HFF-Myc (cell line): ENCODE data around the gene ASB18.

Experiments
- DNase-seq: peaks from one replicate; pipeline ENCODE4 v3.0.0-alpha.2; 2011; ENCODE audit warnings: low read depth; ENCODE audit errors: extremely low read depth
- H3K4me3 ChIP-seq: replicated peaks from 2 replicates; pipeline ENCODE4 v1.5.1; 2011; ENCODE audit warnings: low read depth, mild to moderate bottlenecking, control low read depth, low read length
- TF ChIP-seq, protein P1 (sequence below): IDR thresholded peaks from 2 replicates; pipeline ENCODE4 v1.5.1; 2012; ENCODE audit warnings: mild to moderate bottlenecking, low read depth, low read length, control low read depth; ENCODE audit errors: missing control alignments

The ASB18 gene

DNA sequence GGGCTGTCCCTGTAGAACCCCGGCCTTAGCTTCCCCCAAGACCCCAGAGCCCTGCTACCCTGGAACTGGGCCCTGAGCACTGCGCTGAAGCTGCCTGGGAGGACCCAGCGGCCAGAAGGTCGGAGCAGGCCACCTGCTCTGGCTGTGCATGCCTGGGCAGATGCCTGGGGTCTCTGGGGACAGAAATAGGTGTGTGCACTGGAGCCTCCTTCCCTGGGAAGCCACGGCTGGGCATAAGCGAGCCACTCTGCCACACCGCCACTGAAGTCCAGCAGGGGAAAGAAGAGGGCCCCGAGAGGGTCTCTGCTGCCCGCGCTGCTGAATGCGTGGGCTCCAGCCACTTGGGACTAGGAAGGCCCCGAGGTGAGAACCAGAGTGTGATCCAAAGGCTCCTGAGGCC, 102.7 kb downstream of the ASB18 start:
- no peak overlapping the region for H3K4me3 ChIP-seq
- TF ChIP-seq, protein P1, sequence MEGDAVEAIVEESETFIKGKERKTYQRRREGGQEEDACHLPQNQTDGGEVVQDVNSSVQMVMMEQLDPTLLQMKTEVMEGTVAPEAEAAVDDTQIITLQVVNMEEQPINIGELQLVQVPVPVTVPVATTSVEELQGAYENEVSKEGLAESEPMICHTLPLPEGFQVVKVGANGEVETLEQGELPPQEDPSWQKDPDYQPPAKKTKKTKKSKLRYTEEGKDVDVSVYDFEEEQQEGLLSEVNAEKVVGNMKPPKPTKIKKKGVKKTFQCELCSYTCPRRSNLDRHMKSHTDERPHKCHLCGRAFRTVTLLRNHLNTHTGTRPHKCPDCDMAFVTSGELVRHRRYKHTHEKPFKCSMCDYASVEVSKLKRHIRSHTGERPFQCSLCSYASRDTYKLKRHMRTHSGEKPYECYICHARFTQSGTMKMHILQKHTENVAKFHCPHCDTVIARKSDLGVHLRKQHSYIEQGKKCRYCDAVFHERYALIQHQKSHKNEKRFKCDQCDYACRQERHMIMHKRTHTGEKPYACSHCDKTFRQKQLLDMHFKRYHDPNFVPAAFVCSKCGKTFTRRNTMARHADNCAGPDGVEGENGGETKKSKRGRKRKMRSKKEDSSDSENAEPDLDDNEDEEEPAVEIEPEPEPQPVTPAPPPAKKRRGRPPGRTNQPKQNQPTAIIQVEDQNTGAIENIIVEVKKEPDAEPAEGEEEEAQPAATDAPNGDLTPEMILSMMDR: no peak
- DNase-seq: no peak

DNA sequence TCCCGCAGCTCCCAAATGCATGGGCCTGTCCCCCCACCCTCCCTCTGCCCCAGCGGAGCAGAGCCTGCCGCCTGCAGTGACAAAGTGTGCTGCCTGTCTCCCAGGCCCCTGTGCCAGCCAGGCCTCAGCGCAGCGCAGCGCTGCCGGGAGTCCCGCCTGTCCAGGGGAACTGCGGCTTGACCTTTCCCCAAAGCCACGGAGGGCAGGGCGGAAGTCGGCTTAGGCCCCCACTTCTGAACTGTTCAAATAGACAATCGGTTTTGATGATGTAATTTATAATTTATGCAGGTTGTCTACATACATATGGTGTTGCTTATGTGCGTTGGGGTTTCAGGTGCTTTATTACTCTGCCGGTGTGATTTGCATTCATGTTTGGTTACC, 103.1 kb downstream of the ASB18 start:
- no peak overlapping the region for H3K4me3 ChIP-seq
- TF ChIP-seq, protein P1: no peak
- DNase-seq: no peak

DNA sequence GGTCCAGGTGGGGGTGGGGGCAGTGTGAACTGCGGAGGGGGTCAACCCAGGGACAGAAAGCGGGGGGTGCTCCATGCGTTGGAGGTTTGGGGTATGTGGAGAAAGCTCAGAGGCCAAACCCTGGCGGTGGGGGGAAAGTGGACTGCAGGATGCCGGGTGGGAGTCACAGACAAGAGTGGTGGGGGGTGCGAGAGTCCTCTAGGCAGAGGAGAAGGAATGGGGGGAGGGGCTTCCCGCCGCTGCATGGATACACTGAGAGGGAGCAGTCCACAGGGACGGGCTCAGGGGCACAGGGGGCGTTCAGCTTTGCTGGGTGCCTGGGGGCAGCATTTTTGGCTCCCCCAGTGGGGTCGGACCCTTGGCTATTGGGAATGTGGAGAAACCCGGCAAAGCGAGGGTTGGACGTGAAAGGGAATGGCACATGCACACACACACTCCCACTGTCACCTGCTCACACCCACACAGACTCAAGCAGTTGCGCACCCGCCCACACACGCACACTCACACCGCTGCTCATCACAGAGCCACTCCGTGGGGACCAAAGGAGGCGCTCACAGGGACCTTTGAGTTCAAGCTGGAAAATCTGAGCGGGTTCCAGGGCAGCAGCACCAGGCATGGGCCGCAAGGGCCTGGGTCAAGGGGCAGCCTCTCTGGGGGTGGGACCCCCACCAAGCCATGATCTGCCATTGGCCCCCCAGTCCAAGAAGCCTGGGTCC, 103.7 kb downstream of the ASB18 start:
- TF ChIP-seq, protein P1: no peak
- H3K4me3 ChIP-seq: no peak overlapping the region
- no peak for DNase-seq

DNA sequence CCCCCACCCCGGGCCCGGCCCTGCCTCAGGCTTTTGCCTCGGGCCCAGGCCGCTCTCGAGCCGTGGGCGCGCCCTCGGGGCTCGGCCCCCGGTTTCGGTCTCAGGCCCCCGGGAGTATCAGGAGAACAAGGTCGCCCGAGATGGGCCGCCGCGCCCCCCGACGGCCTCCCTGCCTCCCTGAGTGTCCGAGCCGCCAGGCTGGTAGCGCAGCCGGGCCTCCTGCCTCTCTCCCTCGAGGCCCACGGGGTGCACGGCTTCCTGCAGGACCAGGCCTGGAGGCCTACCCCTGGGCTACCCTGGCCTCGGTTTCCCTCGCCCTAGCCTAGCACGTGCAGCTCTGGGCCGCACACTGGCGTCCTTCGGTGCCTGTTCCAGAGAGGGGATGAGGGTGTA, 104.4 kb downstream of the ASB18 start:
- TF ChIP-seq, protein P1: no peak
- no peak for DNase-seq
- H3K4me3 ChIP-seq: no peak overlapping the region

DNA sequence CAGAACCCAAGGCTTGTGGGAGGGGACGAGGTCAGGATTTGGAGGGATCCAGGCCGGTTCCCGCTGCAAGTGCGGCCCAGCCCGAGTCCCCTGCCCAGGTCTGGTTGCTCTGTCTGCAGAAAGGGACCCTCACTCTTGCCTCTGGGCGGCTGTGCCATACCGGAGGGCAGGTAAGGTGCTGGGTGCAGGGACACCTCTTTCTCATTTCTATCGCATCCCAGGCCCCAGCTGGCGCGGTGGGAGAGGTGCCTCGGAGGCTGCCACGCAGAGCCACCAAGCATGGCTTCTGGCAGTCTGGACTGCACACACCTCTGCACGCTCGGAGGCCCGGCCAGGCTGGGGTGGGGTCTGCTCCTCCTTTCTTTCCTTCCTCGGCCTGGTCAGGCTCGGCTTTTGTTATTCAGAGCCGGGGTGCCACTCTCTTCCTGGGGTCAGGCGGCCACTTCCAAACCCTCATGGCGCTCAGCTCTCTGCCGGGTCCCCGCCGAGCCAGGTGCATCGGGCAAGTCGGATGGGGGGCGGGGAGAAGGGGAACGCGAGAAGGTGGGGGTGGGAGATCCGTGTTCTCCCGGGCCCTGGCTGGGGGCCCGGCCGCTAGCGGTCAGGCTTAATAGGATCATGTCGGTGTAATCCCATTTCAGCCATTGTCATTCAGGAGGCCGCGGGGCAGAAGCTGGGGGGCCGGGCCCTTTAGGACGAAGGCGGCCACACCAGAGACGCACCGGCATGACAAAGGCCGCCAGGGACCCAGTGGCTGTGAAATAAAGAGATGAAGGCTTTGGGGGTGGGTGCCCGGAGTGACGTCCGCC, 105.0 kb downstream of the ASB18 start:
- TF ChIP-seq, protein P1: no peak
- DNase-seq: no peak
- H3K4me3 ChIP-seq: no peak overlapping the region

DNA sequence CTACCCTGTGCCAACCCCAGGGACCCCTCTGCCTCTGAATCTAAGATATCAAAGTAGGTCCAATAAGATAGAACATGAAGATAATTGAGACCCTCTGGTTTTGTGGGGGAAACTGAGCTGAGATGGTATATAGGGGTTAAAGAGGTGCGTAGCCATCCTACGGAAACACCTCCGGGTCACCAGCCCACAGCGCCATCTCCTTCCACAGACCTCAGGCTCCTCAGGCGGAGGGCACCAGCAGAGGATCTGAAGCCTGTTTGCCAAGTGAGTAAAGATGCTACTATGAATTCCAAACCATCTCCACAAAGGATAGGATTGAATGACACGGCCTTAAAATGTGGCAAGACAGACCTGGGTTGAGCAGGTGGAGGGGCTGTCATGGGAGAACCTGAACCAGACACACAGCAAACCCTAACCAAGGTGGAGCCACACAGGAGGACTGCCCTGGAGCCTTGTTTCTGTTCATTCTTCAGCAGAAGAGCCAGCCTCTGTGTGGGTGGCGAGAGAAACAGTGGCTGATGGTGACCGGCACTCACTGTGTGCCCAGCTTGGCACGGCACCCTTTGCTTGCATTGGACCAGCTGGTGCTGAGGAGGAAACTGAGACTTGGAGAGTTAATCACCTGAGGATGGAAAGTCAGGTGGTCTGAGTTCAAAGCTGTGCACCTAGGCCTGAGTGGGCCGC, 106.2 kb downstream of the ASB18 start:
- DNase-seq: no peak
- TF ChIP-seq, protein P1: no peak
- no peak overlapping the region for H3K4me3 ChIP-seq
